B cell (primary cell): ENCODE results near the gene NUCB2.

Experiments used
- CTCF ChIP-seq: fragments of 200-600 bp; IDR thresholded peaks from one replicate; pipeline ENCODE4 v1.8.0; 2022; ENCODE audit warnings: antibody characterized with exemption, mild to moderate bottlenecking
- EZH2 ChIP-seq: IDR thresholded peaks from 2 replicates; pipeline ENCODE4 v1.6.1; 2012; ENCODE audit warnings: borderline replicate concordance, low read depth, mild to moderate bottlenecking, moderate library complexity, low read length; ENCODE audit not compliant: insufficient read depth, poor library complexity, severe bottlenecking

GRCh38 chr11:17233101-17233500 is 43.4 kb upstream of the NUCB2 start:
- TF ChIP-seq CTCF (no peak), EZH2 (no peak)
